HCT116 (cell line): ENCODE measurements around the gene SULT2B1. TPM values are rescaled to one million over a fixed set of nuclear protein-coding genes. Genes with fewer than 3 reads are reported as not detected.

ENCODE experiments used
- ATAC-seq: fragments of 200-7000 bp; cut with Tn5 transposase; 2 replicates; pipeline ENCODE4 v1.9.1; 2020; ENCODE audit warnings: mild to moderate bottlenecking, moderate library complexity
- BruUV-seq: library from RNA; stranded (reverse); fragments of 400-500 nt; replicated peaks from 2 replicates; lab custom pipeline; 2021; lab: Mats Ljungman, UMichigan
- CTCF ChIA-PET: fragments of 300-600 bp; sonication (Branson Sonifier 250); formaldehyde crosslinking; loops from one replicate; lab custom pipeline; 2021; ENCODE audit warnings: antibody characterized with exemption; lab: Charles Lee
- POLR2A ChIA-PET: fragments of 300-600, 350-600 bp; sonication (Branson Sonifier 250); formaldehyde crosslinking; loops from one replicate; lab custom pipeline; 2021; ENCODE audit warnings: antibody characterized with exemption; lab: Charles Lee
- RAD21 ChIA-PET, 2 experiments: fragments of 300-600 bp; sonication (Branson Sonifier 250); formaldehyde crosslinking; loops; one replicate each; lab custom pipeline; 2023; ENCODE audit warnings: low total read pairs in 2 of 2; ENCODE audit not compliant: uncharacterized antibody in 2 of 2, unreplicated experiment in 2 of 2, low non-redundant PET in 1 of 2; lab: Charles Lee
- DNase-seq: peaks from one replicate; pipeline ENCODE4 v3.0.0-alpha.2; 2010; ENCODE audit warnings: low read depth, low spot score
- H2AFZ ChIP-seq: fragments of 200-600 bp; shearing (Covaris generic), sonication (generic); 2 replicates; pipeline ENCODE4 v1.6.1; 2017; ENCODE audit warnings: low read depth, mixed run types, mixed read lengths, antibody characterized with exemption, low read length; ENCODE audit not compliant: poor library complexity, severe bottlenecking
- H3K27ac ChIP-seq: 2 replicates; pipeline ENCODE4 v1.5.1; 2012; ENCODE audit warnings: low read depth, low read length
- H3K27me3 ChIP-seq: fragments of 200-600 bp; sonication (generic); 2 replicates; pipeline ENCODE4 v1.6.1; 2016; ENCODE audit warnings: mixed run types, low read length, mixed read lengths; ENCODE audit not compliant: insufficient read depth
- H3K36me3 ChIP-seq, 2 experiments: fragments of 200-500 bp in 1 of 2; fragments of 200-600 bp in 1 of 2; sonication (Bioruptor generic) in 1 of 2; sonication (generic) in 1 of 2; 2 replicates each; pipeline versions ENCODE4 v1.5.1 to v1.6.1; 2014 to 2016; ENCODE audit warnings: low read length in 2 of 2, inconsistent platforms in 1 of 2, mixed read lengths in 1 of 2, mixed run types in 1 of 2; ENCODE audit not compliant: insufficient read depth in 2 of 2, control insufficient read depth in 1 of 2
- H3K4me1 ChIP-seq, 2 experiments: fragments of 200-600 bp in 1 of 2; sonication (generic) in 1 of 2; 2 replicates each; pipeline versions ENCODE4 v1.5.1 to v1.6.1; 2012 to 2017; ENCODE audit warnings: low read length in 2 of 2, inconsistent platforms in 1 of 2, mild to moderate bottlenecking in 1 of 2, mixed read lengths in 1 of 2, mixed run types in 1 of 2, moderate library complexity in 1 of 2; ENCODE audit not compliant: insufficient read depth in 2 of 2, control insufficient read depth in 1 of 2
- H3K4me2 ChIP-seq: fragments of 200-600 bp; sonication (generic); 2 replicates; pipeline ENCODE4 v1.6.1; 2017; ENCODE audit warnings: mixed run types, low read length, mixed read lengths
- H3K4me3 ChIP-seq, 2 experiments: fragments of 200-600 bp in 1 of 2; sonication (generic) in 1 of 2; replicated peaks in 1 of 2; 2 replicates each; pipeline ENCODE4 v1.5.1; 2011 to 2016; ENCODE audit warnings: low read length in 2 of 2, control low read depth in 1 of 2, low read depth in 1 of 2, mild to moderate bottlenecking in 1 of 2, mixed read lengths in 1 of 2, mixed run types in 1 of 2
- H3K79me2 ChIP-seq: fragments of 200-600 bp; sonication (generic); 2 replicates; pipeline ENCODE4 v1.6.1; 2017; ENCODE audit warnings: mild to moderate bottlenecking, mixed run types, low read length, moderate library complexity, mixed read lengths; ENCODE audit not compliant: insufficient read depth
- H3K9ac ChIP-seq: fragments of 200-600 bp; sonication (generic); 2 replicates; pipeline ENCODE4 v1.6.1; 2016; ENCODE audit warnings: low read length, mixed read lengths
- H3K9me2 ChIP-seq: fragments of 200-600 bp; sonication (generic), shearing (Covaris generic); 2 replicates; pipeline ENCODE4 v1.6.1; 2017; ENCODE audit warnings: mixed run types, mild to moderate bottlenecking, moderate library complexity; ENCODE audit not compliant: insufficient read depth
- H3K9me3 ChIP-seq, 2 experiments: fragments of 200-500 bp in 1 of 2; fragments of 200-600 bp in 1 of 2; sonication (Bioruptor generic) in 1 of 2; sonication (generic) in 1 of 2; 2 replicates each; pipeline ENCODE4 v1.6.1; 2014 to 2017; ENCODE audit warnings: low read length in 2 of 2, mixed read lengths in 2 of 2, inconsistent platforms in 1 of 2, low read depth in 1 of 2, mild to moderate bottlenecking in 1 of 2, mixed run types in 1 of 2, moderate library complexity in 1 of 2; ENCODE audit not compliant: control insufficient read depth in 1 of 2, insufficient read depth in 1 of 2
- H4K20me1 ChIP-seq: fragments of 200-600 bp; sonication (generic), shearing (Covaris generic); 2 replicates; pipeline ENCODE4 v1.6.1; 2017; ENCODE audit warnings: mixed run types, mild to moderate bottlenecking, moderate library complexity; ENCODE audit not compliant: insufficient read depth
- CBX3 ChIP-seq: IDR thresholded peaks from 2 replicates; pipeline ENCODE4 v1.6.1; 2012; ENCODE audit warnings: low read depth
- ELF1 ChIP-seq: IDR thresholded peaks from 2 replicates; pipeline ENCODE4 v1.6.1; 2012; ENCODE audit warnings: low read depth, borderline replicate concordance
- EZH2 ChIP-seq: fragments of 200-600 bp; sonication (generic); IDR thresholded peaks from 2 replicates; pipeline ENCODE4 v1.6.1; 2017; ENCODE audit warnings: antibody characterized with exemption, mixed run types
- EZH2phosphoT487 ChIP-seq: fragments of 200-600 bp; IDR thresholded peaks from 2 replicates; pipeline ENCODE4 v1.6.1; 2018; ENCODE audit warnings: antibody characterized with exemption, borderline replicate concordance
- JUND ChIP-seq: IDR thresholded peaks from 2 replicates; pipeline ENCODE4 v1.6.1; 2012
- POLR2AphosphoS5 ChIP-seq: IDR thresholded peaks from 2 replicates; pipeline ENCODE4 v1.6.1; 2011; ENCODE audit warnings: mild to moderate bottlenecking, low read depth, low read length, moderate library complexity
- RAD21 ChIP-seq: IDR thresholded peaks from 2 replicates; pipeline ENCODE4 v1.6.1; 2012; ENCODE audit warnings: low read depth, mild to moderate bottlenecking
- REST ChIP-seq: IDR thresholded peaks from 2 replicates; pipeline ENCODE4 v1.6.1; 2012; ENCODE audit warnings: low read depth
- TCF7L2 ChIP-seq: IDR thresholded peaks from 2 replicates; pipeline ENCODE4 v1.7.0; 2011; ENCODE audit warnings: borderline replicate concordance, inconsistent platforms; ENCODE audit not compliant: insufficient read depth, insufficient read length; ENCODE audit errors: extremely low read depth
- YY1 ChIP-seq: IDR thresholded peaks from 2 replicates; pipeline ENCODE4 v1.6.1; 2011; ENCODE audit warnings: low read length, low read depth, moderate library complexity, mild to moderate bottlenecking; ENCODE audit not compliant: insufficient replicate concordance; ENCODE audit errors: extremely low read depth
- intact Hi-C: fragments of 100-400 bp; cut with micrococcal nuclease; formaldehyde crosslinking; loops from 2 replicates; pipeline ENCODE4 v1.10.0; 2022
- total RNA-seq: library from RNA; stranded (reverse); gene quantifications from one replicate; pipeline ENCODE4 v1.2.1, GENCODE V29; 2021; ENCODE audit not compliant: unreplicated experiment
- TF ChIP-seq, protein P1 (sequence below), 3 experiments: fragments of 200-600 bp in 1 of 3; sonication (generic) in 1 of 3; IDR thresholded peaks in 2 of 3; conservative IDR thresholded peaks in 1 of 3; 2 replicates each; pipeline ENCODE4 v1.5.1; 2012 to 2017; ENCODE audit warnings: low read depth in 2 of 3, low read length in 2 of 3, antibody characterized with exemption in 1 of 3, borderline replicate concordance in 1 of 3, control low read depth in 1 of 3, mild to moderate bottlenecking in 1 of 3, mixed read lengths in 1 of 3, mixed run types in 1 of 3, moderate library complexity in 1 of 3; ENCODE audit not compliant: insufficient read depth in 1 of 3
- TF ChIP-seq, protein P2 (sequence below): IDR thresholded peaks from 2 replicates; pipeline ENCODE4 v1.6.1; 2012

SULT2B1 gene
- total RNA-seq, 1 experiment from 2014 or later = 4.8 TPM

DNA sequence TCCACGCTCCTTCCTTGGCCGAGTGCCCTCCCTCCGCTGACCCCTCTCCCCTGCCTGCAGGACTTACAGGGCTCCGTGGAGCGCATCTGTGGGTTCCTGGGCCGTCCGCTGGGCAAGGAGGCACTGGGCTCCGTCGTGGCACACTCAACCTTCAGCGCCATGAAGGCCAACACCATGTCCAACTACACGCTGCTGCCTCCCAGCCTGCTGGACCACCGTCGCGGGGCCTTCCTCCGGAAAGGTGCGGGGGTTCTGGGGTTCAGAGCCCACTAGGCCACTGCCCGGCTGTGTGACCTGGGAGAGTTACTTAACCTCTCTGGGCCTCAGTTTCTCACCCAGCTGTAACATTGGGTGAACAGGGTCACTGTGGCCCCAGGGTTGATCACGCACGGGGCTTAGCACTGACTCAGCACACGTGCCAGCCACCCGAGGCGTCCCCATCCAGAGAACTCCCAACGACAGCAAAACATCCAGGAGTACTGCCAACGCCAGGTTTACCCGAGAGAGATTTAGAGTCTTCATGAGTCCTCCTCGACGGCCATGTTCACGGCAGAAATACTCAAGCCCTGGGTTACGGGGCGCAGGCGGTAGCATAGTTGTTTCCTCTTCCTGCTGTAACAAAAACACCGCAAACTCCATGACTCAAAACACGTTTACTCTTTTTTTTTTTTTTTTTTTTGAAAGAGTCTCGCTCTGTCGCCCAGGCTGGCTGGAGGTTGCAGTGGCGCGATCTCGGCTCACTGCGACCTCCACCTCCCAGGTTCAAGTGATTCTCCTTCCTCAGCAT, 44.9 kb downstream of the SULT2B1 start:
- Histone ChIP-seq H3K9me2 (no peaks in the 10 kb centered on the region), H4K20me1 (no peaks in the 10 kb centered on the region), H3K4me2 (no peak overlapping the region), H3K36me3 (no peaks in the 10 kb centered on the region), H3K27ac (no peak overlapping the region), H3K9me3 (no peaks in the 10 kb centered on the region), H3K4me3 (no peak overlapping the region), H3K79me2 (no peaks in the 10 kb centered on the region), H2AFZ (no peak overlapping the region), H3K4me1 (no peaks in the 10 kb centered on the region), H3K9ac (no peak overlapping the region), H3K27me3 (no peaks in the 10 kb centered on the region)
- no peak for DNase-seq
- TF ChIP-seq EZH2phosphoT487 (no peak), POLR2AphosphoS5 (no peak), ELF1 (no peak), EZH2 (no peak), YY1 (no peak), TCF7L2 (no peak), CBX3 (no peak), JUND (no peak), REST (no peak), RAD21 (no peak)
- TF ChIP-seq, protein P1, sequence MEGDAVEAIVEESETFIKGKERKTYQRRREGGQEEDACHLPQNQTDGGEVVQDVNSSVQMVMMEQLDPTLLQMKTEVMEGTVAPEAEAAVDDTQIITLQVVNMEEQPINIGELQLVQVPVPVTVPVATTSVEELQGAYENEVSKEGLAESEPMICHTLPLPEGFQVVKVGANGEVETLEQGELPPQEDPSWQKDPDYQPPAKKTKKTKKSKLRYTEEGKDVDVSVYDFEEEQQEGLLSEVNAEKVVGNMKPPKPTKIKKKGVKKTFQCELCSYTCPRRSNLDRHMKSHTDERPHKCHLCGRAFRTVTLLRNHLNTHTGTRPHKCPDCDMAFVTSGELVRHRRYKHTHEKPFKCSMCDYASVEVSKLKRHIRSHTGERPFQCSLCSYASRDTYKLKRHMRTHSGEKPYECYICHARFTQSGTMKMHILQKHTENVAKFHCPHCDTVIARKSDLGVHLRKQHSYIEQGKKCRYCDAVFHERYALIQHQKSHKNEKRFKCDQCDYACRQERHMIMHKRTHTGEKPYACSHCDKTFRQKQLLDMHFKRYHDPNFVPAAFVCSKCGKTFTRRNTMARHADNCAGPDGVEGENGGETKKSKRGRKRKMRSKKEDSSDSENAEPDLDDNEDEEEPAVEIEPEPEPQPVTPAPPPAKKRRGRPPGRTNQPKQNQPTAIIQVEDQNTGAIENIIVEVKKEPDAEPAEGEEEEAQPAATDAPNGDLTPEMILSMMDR (IDR thresholded peaks at IDR 0.05 in 2 of 3, conservative IDR thresholded peaks at IDR 0.05 in 1 of 3; ENCODE audit: borderline replicate concordance in 1 of 3, insufficient read depth in 1 of 3, low read depth in 2 of 3, low read length in 2 of 3) = no peak
- TF ChIP-seq, protein P2, sequence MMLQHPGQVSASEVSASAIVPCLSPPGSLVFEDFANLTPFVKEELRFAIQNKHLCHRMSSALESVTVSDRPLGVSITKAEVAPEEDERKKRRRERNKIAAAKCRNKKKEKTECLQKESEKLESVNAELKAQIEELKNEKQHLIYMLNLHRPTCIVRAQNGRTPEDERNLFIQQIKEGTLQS = no peak
- ATAC-seq = no peak
- ChIA-PET POLR2A (interaction anchor here (0.6 kb wide), 1 partner anchor 273 kb away, joined by 3 read pairs; no protein-coding TSS in a partner anchor), RAD21 (no interaction called here), CTCF (no interaction called here)
- intact Hi-C loops = no loop called here
- no TSS peak for BruUV-seq
